GM12878 (cell line): ENCODE measurements around the gene IGFBP1.

Source experiments
- BMI1 ChIP-seq: fragments of 450-650 bp; IDR thresholded peaks from 2 replicates; pipeline ENCODE4 v1.6.1; 2016; ENCODE audit warnings: mild to moderate bottlenecking, moderate library complexity, borderline replicate concordance
- CBFB ChIP-seq: IDR thresholded peaks from 2 replicates; pipeline ENCODE4 v1.6.1; 2016; ENCODE audit warnings: antibody characterized with exemption, low read depth
- ETV6 ChIP-seq, 2 experiments: fragments of 450-650 bp in 1 of 2; IDR thresholded peaks in 1 of 2; conservative IDR thresholded peaks in 1 of 2; 2 replicates each; pipeline ENCODE4 v1.6.1; 2014; ENCODE audit warnings: antibody characterized with exemption in 1 of 2, borderline replicate concordance in 1 of 2, low read depth in 1 of 2, mild to moderate bottlenecking in 1 of 2, moderate library complexity in 1 of 2
- EZH2 ChIP-seq: IDR thresholded peaks from 2 replicates; pipeline ENCODE4 v1.6.1; 2012; ENCODE audit warnings: low read depth, mild to moderate bottlenecking, control low read depth, inconsistent platforms, low read length, borderline replicate concordance; ENCODE audit not compliant: control insufficient read depth
- GABPA ChIP-seq: IDR thresholded peaks from 2 replicates; pipeline ENCODE4 v1.6.1; 2014; ENCODE audit warnings: antibody characterized with exemption, low read depth, mild to moderate bottlenecking, inconsistent platforms
- PML ChIP-seq: IDR thresholded peaks from 2 replicates; pipeline ENCODE4 v1.6.1; 2012; ENCODE audit warnings: low read length, inconsistent platforms
- POLR2A ChIP-seq: IDR thresholded peaks from 2 replicates; pipeline ENCODE4 v1.6.1; 2011; ENCODE audit warnings: low read depth, mild to moderate bottlenecking, low read length
- STAT1 ChIP-seq: fragments of 450-650 bp; conservative IDR thresholded peaks from 2 replicates; pipeline ENCODE4 v1.6.1; 2014; ENCODE audit warnings: antibody characterized with exemption, mild to moderate bottlenecking
- SUZ12 ChIP-seq: fragments of 200-600 bp; sonication (generic); IDR thresholded peaks from one replicate; pipeline ENCODE4 v1.6.1; 2018; ENCODE audit warnings: antibody characterized with exemption, mild to moderate bottlenecking; ENCODE audit not compliant: unreplicated experiment
- TF ChIP-seq, protein P1 (sequence below), 3 experiments: IDR thresholded peaks in 2 of 3; conservative IDR thresholded peaks in 1 of 3; 2 replicates each; pipeline ENCODE4 v1.5.1; 2011; ENCODE audit warnings: low read depth in 3 of 3, low read length in 3 of 3, mild to moderate bottlenecking in 3 of 3, control low read depth in 2 of 3, moderate library complexity in 2 of 3, inconsistent platforms in 1 of 3, mixed read lengths in 1 of 3; ENCODE audit not compliant: control insufficient read depth in 2 of 3, insufficient read depth in 1 of 3; ENCODE audit errors: extremely low read depth in 1 of 3

DNA sequence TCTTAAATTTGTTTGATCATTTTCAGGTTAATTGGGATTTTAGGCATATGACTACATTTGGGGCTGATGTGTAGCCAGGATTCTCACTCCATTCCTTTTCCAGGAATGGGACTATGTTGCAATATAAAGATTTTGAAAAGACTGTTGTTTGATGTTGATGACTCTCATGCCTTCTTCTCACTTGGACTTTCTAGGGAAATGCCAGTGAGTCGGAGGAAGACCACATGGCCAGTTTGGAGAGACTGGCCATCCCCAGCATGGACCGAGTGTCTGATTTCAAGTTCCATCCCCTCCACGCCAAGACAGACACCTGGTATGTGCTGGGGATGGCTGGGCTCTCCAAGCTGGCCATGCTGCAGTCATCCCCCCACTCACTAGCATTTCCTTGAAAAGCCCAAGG lies 27.3 kb downstream of the IGFBP1 start:
- TF ChIP-seq CBFB (no peak), PML (no peak), ETV6 (conservative IDR thresholded peaks at IDR 0.05 in 1 of 2, IDR thresholded peaks at IDR 0.05 in 1 of 2; ENCODE audit: borderline replicate concordance in 1 of 2, low read depth in 1 of 2) (no peak), STAT1 (no peak), GABPA (no peak), POLR2A (no peak), SUZ12 (no peak), BMI1 (no peak), EZH2 (no peak)
- TF ChIP-seq, protein P1, sequence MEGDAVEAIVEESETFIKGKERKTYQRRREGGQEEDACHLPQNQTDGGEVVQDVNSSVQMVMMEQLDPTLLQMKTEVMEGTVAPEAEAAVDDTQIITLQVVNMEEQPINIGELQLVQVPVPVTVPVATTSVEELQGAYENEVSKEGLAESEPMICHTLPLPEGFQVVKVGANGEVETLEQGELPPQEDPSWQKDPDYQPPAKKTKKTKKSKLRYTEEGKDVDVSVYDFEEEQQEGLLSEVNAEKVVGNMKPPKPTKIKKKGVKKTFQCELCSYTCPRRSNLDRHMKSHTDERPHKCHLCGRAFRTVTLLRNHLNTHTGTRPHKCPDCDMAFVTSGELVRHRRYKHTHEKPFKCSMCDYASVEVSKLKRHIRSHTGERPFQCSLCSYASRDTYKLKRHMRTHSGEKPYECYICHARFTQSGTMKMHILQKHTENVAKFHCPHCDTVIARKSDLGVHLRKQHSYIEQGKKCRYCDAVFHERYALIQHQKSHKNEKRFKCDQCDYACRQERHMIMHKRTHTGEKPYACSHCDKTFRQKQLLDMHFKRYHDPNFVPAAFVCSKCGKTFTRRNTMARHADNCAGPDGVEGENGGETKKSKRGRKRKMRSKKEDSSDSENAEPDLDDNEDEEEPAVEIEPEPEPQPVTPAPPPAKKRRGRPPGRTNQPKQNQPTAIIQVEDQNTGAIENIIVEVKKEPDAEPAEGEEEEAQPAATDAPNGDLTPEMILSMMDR (IDR thresholded peaks at IDR 0.05 in 2 of 3, conservative IDR thresholded peaks at IDR 0.05 in 1 of 3; ENCODE audit: control insufficient read depth in 2 of 3, extremely low read depth in 1 of 3, insufficient read depth in 1 of 3, low read depth in 3 of 3, low read length in 3 of 3), result no peak
